ENCODE measurements around the gene SLC27A4. TPM values are rescaled to one million over a fixed set of nuclear protein-coding genes. Genes with fewer than 3 reads are reported as not detected.
A peak's percentile ranks its signal among the peaks of the same experiment; 100 is the strongest.
"Not testable (repeated sequence)": the region's sequence is repeated elsewhere in the genome, so short reads cannot be mapped to it uniquely, and the experiment has no call there.

Gene SLC27A4
- total RNA-seq, 2 experiments from 2014 or later = 8.4 to 10.2 TPM

GRCh38 chr9:128324401-128324800 lies 15.9 kb upstream of the SLC27A4 start:
- peak overlapping the region; percentile 87 for H3K4me3 Mint-ChIP-seq
- H3K27ac Mint-ChIP-seq = no peak overlapping the region
- CTCF ChIA-PET = interaction anchor here (0.7 to 2.0 kb wide), 3 partner anchors 17 to 46 kb away, joined by 3 to 9 read pairs (median 4); no protein-coding TSS in a partner anchor
- H3K9me3 Mint-ChIP-seq (ENCODE audit: low read depth) = no peaks in the 10 kb centered on the region
- no peak for ATAC-seq
- H3K4me1 Mint-ChIP-seq = peaks cover 19% of the 10 kb centered on the region
- H3K36me3 Mint-ChIP-seq (ENCODE audit: low read depth) = peaks cover 19% of the 10 kb centered on the region
- intact Hi-C loops (cut with DNase I, micrococcal nuclease) = loop anchor here (5.0 kb wide), 3 partner anchors 132 to 607 kb away; partner anchors contain the start of genes CIZ1 (in 1 of the 2), PTGES2 (in 1 of the 2), PTRH1 (in 1 of the 2) and TTC16 (in 1 of the 2)
- no peaks in the 10 kb centered on the region for H3K27me3 Mint-ChIP-seq
- POLR2A ChIA-PET = interaction anchor here (0.7 kb wide), 2 partner anchors 25 to 38 kb away, joined by 3 read pairs; no protein-coding TSS in a partner anchor
- DNase-seq = no peak

- Mint-ChIP-seq H3K9me3 (ENCODE audit: low read depth) (no peaks in the 10 kb centered on the region), H3K4me1 (peaks cover 19% of the 10 kb centered on the region), H3K27me3 (no peaks in the 10 kb centered on the region), H3K36me3 (ENCODE audit: low read depth) (peaks cover 19% of the 10 kb centered on the region), H3K27ac (peak overlapping the region; percentile 10), H3K4me3 (no peak overlapping the region)
- ATAC-seq = no peak
- DNase-seq = no peak
- intact Hi-C loops (cut with DNase I, micrococcal nuclease) = no loop called here
- CTCF ChIA-PET = no interaction called here
- POLR2A ChIA-PET = no interaction called here
These were observed 14.7 kb upstream of the SLC27A4 start for GRCh38 chr9:128325629-128326028.

GRCh38 chr9:128333451-128333869 lies 6.9 kb upstream of the SLC27A4 start:
- Mint-ChIP-seq H3K27me3 (no peaks in the 10 kb centered on the region), H3K9me3 (ENCODE audit: low read depth) (no peaks in the 10 kb centered on the region), H3K4me3 (no peak overlapping the region), H3K4me1 (no peaks in the 10 kb centered on the region), H3K36me3 (ENCODE audit: low read depth) (peaks cover 11% of the 10 kb centered on the region), H3K27ac (no peak overlapping the region)
- POLR2A ChIA-PET = no interaction called here
- CTCF ChIA-PET = no interaction called here
- no peak for DNase-seq
- ATAC-seq = no peak
- intact Hi-C loops (cut with DNase I, micrococcal nuclease) = no loop called here

GRCh38 chr9:128335161-128335560 lies 5.2 kb upstream of the SLC27A4 start:
- no peak for ATAC-seq
- Mint-ChIP-seq H3K27me3 (no peaks in the 10 kb centered on the region), H3K4me1 (peaks cover 2% of the 10 kb centered on the region), H3K4me3 (no peak overlapping the region), H3K36me3 (ENCODE audit: low read depth) (peaks cover 11% of the 10 kb centered on the region), H3K27ac (no peak overlapping the region), H3K9me3 (ENCODE audit: low read depth) (no peaks in the 10 kb centered on the region)
- ChIA-PET CTCF (interaction anchor here (0.9 kb wide), 1 partner anchor 17 kb away, joined by 3 read pairs; no protein-coding TSS in a partner anchor), POLR2A (no interaction called here)
- no peak for DNase-seq
- intact Hi-C loops (cut with DNase I, micrococcal nuclease) = no loop called here

- Mint-ChIP-seq H3K4me1 (peaks cover 2% of the 10 kb centered on the region), H3K9me3 (ENCODE audit: low read depth) (no peaks in the 10 kb centered on the region), H3K36me3 (ENCODE audit: low read depth) (peaks cover 10% of the 10 kb centered on the region), H3K27me3 (no peaks in the 10 kb centered on the region), H3K4me3 (no peak overlapping the region), H3K27ac (no peak overlapping the region)
- intact Hi-C loops (cut with DNase I, micrococcal nuclease) = no loop called here
- DNase-seq = no peak
- CTCF ChIA-PET = no interaction called here
- POLR2A ChIA-PET = no interaction called here
- ATAC-seq = no peak
These were observed 4.4 kb upstream of the SLC27A4 start for GRCh38 chr9:128335914-128336313.

GRCh38 chr9:128337936-128338335 lies 2.4 kb upstream of the SLC27A4 start:
- ChIA-PET CTCF (interaction anchor here (1.1 kb wide), 1 partner anchor 42 kb away, joined by 3 read pairs; no protein-coding TSS in a partner anchor), POLR2A (no interaction called here)
- Mint-ChIP-seq H3K9me3 (ENCODE audit: low read depth) (no peaks in the 10 kb centered on the region), H3K4me3 (no peak overlapping the region), H3K36me3 (ENCODE audit: low read depth) (peaks cover 7% of the 10 kb centered on the region), H3K4me1 (peaks cover 6% of the 10 kb centered on the region), H3K27ac (no peak overlapping the region), H3K27me3 (no peaks in the 10 kb centered on the region)
- no peak for ATAC-seq
- no peak for DNase-seq
- intact Hi-C loops (cut with DNase I, micrococcal nuclease) = no loop called here

GRCh38 chr9:128338852-128339614 lies 1.3 kb upstream of the SLC27A4 start:
- H3K4me1 Mint-ChIP-seq; ATAC-seq; H3K36me3 Mint-ChIP-seq (ENCODE audit: low read depth); H3K27me3 Mint-ChIP-seq; H3K9me3 Mint-ChIP-seq (ENCODE audit: low read depth); intact Hi-C loops (cut with DNase I, micrococcal nuclease); H3K27ac Mint-ChIP-seq; DNase-seq: not testable (repeated sequence)
- CTCF ChIA-PET = interaction anchor here (1.1 to 1.4 kb wide), 2 partner anchors 21 to 44 kb away, joined by 3 to 5 read pairs; no protein-coding TSS in a partner anchor
- H3K4me3 Mint-ChIP-seq = peak overlapping the region; percentile 88
- POLR2A ChIA-PET = interaction anchor here (0.6 kb wide), 3 partner anchors 19 to 588 kb away, joined by 3 to 7 read pairs (median 3); no protein-coding TSS in a partner anchor

- CTCF ChIA-PET = interaction anchor here (0.6 to 1.7 kb wide), 27 partner anchors 9 to 292 kb away, joined by 3 to 13 read pairs (median 4); partner anchors contain the start of genes GOLGA2, SWI5 and URM1
- DNase-seq (peak; percentile 34), ATAC-seq (peak; percentile 45)
- Mint-ChIP-seq H3K36me3 (ENCODE audit: low read depth) (peaks cover 9% of the 10 kb centered on the region), H3K9me3 (ENCODE audit: low read depth) (no peaks in the 10 kb centered on the region), H3K27me3 (no peaks in the 10 kb centered on the region), H3K4me1 (peaks cover 6% of the 10 kb centered on the region), H3K27ac (peak overlapping the region; percentile 83), H3K4me3 (peak overlapping the region; percentile 88)
- POLR2A ChIA-PET = interaction anchor here (0.5 to 1.2 kb wide), 5 partner anchors 18 to 273 kb away, joined by 3 read pairs; no protein-coding TSS in a partner anchor
- intact Hi-C loops (cut with DNase I, micrococcal nuclease) = loop anchor here (1.0 to 5.0 kb wide), 18 partner anchors 18 to 695 kb away; partner anchors contain the start of genes BBLN (in 1 of the 2), CIZ1 (in 1 of the 2), COQ4 (in 1 of the 2) and DNM1 (in 1 of the 2)
These were observed 536 bp downstream of the SLC27A4 start for GRCh38 chr9:128340691-128341434.

GRCh38 chr9:128341435-128341849 lies 1.1 kb downstream of the SLC27A4 start:
- Mint-ChIP-seq H3K4me1 (peaks cover 6% of the 10 kb centered on the region), H3K27ac (peak overlapping the region; percentile 83), H3K36me3 (ENCODE audit: low read depth) (peaks cover 9% of the 10 kb centered on the region), H3K4me3 (peak overlapping the region; percentile 88), H3K9me3 (ENCODE audit: low read depth) (no peaks in the 10 kb centered on the region), H3K27me3 (no peaks in the 10 kb centered on the region)
- intact Hi-C loops (cut with DNase I, micrococcal nuclease) = loop anchor here (1.0 to 5.0 kb wide), 3 partner anchors 44 to 150 kb away; partner anchors contain the start of gene CIZ1 (in 1 of the 2)
- DNase-seq (peak; percentile 84), ATAC-seq (peak; percentile 69)
- POLR2A ChIA-PET = interaction anchor here (0.5 to 1.2 kb wide), 5 partner anchors 18 to 274 kb away, joined by 3 read pairs; no protein-coding TSS in a partner anchor
- CTCF ChIA-PET = interaction anchor here (0.6 to 1.7 kb wide), 27 partner anchors 9 to 323 kb away, joined by 3 to 13 read pairs (median 4); partner anchors contain the start of genes GOLGA2, SWI5 and URM1

- H3K4me1 Mint-ChIP-seq = peaks cover 6% of the 10 kb centered on the region
- H3K4me3 Mint-ChIP-seq = no peak overlapping the region
- POLR2A ChIA-PET = no interaction called here
- H3K27me3 Mint-ChIP-seq = no peaks in the 10 kb centered on the region
- H3K9me3 Mint-ChIP-seq (ENCODE audit: low read depth) = no peaks in the 10 kb centered on the region
- no peak for DNase-seq
- ATAC-seq = no peak
- CTCF ChIA-PET = interaction anchor here (0.6 kb wide), 3 partner anchors 45 to 618 kb away, joined by 3 read pairs; no protein-coding TSS in a partner anchor
- H3K36me3 Mint-ChIP-seq (ENCODE audit: low read depth) = peaks cover 11% of the 10 kb centered on the region
- intact Hi-C loops (cut with DNase I, micrococcal nuclease) = loop anchor here in 1 of 2 experiments (5.0 kb wide), 1 partner anchor 46 kb away; no protein-coding TSS in a partner anchor
- H3K27ac Mint-ChIP-seq = no peak overlapping the region
These were observed 2.8 kb downstream of the SLC27A4 start for GRCh38 chr9:128342971-128343680.
